NB4 (cell line): Measurements from ENCODE around the gene BRD1.

Experiments used
- DNase-seq: peaks from one replicate; pipeline ENCODE4 v3.0.0; 2010; ENCODE audit warnings: low read depth
- H3K4me3 ChIP-seq: one replicate; pipeline ENCODE4 v1.5.1; 2011; ENCODE audit warnings: mild to moderate bottlenecking, low read depth, low read length, moderate library complexity
- CTCF ChIP-seq: IDR thresholded peaks from one replicate; pipeline ENCODE4 v1.5.1; 2012; ENCODE audit warnings: low read depth, low read length
- MAX ChIP-seq: IDR thresholded peaks from 2 replicates; pipeline ENCODE4 v1.6.1; 2011; ENCODE audit warnings: low read depth, low read length
- MYC ChIP-seq: IDR thresholded peaks from 2 replicates; pipeline ENCODE4 v1.6.1; 2011; ENCODE audit warnings: low read depth, low read length
- POLR2A ChIP-seq: IDR thresholded peaks from 2 replicates; pipeline ENCODE4 v1.6.1; 2011; ENCODE audit warnings: mild to moderate bottlenecking; ENCODE audit not compliant: insufficient read length; ENCODE audit errors: extremely low read depth

Gene BRD1

GRCh38 chr22:49747716-49748115 is 80.0 kb downstream of the BRD1 start:
- DNase-seq, result no peak
- H3K4me3 ChIP-seq, result no peak overlapping the region
- no peak for TF ChIP-seq POLR2A
- no peak for TF ChIP-seq MYC
- TF ChIP-seq CTCF, result no peak
- TF ChIP-seq MAX, result no peak

- TF ChIP-seq MAX (no peak), MYC (no peak), POLR2A (no peak), CTCF (no peak)
- DNase-seq, result no peak
- no peak overlapping the region for H3K4me3 ChIP-seq
Observed at GRCh38 chr22:49747130-49747529, 80.5 kb downstream of the BRD1 start.

- DNase-seq, result no peak
- H3K4me3 ChIP-seq, result no peak overlapping the region
- TF ChIP-seq CTCF (no peak), MYC (no peak), POLR2A (no peak), MAX (no peak)
Observed at GRCh38 chr22:49746065-49746464, 81.6 kb downstream of the BRD1 start.

GRCh38 chr22:49740242-49740641 is 87.4 kb downstream of the BRD1 start:
- DNase-seq, result no peak
- TF ChIP-seq MYC (no peak), POLR2A (no peak), CTCF (no peak)
- no peak overlapping the region for H3K4me3 ChIP-seq

GRCh38 chr22:49739138-49739537 is 88.5 kb downstream of the BRD1 start:
- no peak for DNase-seq
- TF ChIP-seq CTCF, result no peak
- TF ChIP-seq MYC, result no peak
- TF ChIP-seq MAX, result no peak
- TF ChIP-seq POLR2A, result no peak
- H3K4me3 ChIP-seq, result no peak overlapping the region

GRCh38 chr22:49738566-49738965 is 89.1 kb downstream of the BRD1 start:
- no peak for DNase-seq
- TF ChIP-seq MAX, result no peak

More at GRCh38 chr22:49738566-49738965, 89.1 kb downstream of the BRD1 start:
- no peak overlapping the region for H3K4me3 ChIP-seq
